Stomach (tissue), 4 donors: ENCODE measurements around the gene SMYD3.

ENCODE experiments used
- EP300 ChIP-seq: sonication (generic); formaldehyde crosslinking; IDR thresholded peaks from one replicate; pipeline ENCODE4 v1.6.1; 2017; ENCODE audit warnings: antibody characterized with exemption
- POLR2A ChIP-seq, 4 donors: fragments of 450-650 bp; IDR thresholded peaks; one replicate each; pipeline ENCODE4 v1.6.1; 2016; ENCODE audit warnings: antibody characterized with exemption in 4 of 4, control low read depth in 2 of 4, mild to moderate bottlenecking in 1 of 4, moderate library complexity in 1 of 4
- TF ChIP-seq, protein P1 (sequence below), 7 experiments: fragments of 450-650 bp in 4 of 7; fragments of 200-600 bp in 3 of 7; sonication (generic) in 3 of 7; IDR thresholded peaks; one replicate each; pipeline ENCODE4 v1.5.1; 2016 to 2019; ENCODE audit warnings: antibody characterized with exemption in 7 of 7, control low read depth in 2 of 7, mild to moderate bottlenecking in 1 of 7

DNA sequence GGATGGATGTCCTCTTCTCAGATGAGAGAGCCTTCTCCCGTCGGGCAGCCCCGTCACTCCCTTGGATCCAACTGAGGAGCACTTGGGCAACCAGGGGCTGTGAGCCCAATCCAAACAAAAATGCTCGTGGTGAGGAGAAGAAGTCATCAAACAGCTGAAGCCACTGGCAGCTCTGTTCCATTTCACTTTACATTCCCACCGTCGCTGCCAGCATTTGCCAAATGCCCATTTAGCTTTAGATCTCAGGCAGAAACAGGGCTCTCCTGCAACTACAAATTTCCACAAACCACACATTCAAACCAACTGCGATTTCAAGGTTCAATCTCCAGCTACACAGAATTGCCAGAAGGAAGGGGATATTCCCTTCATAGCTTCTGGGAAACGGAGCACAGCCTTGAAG lies 634.6 kb downstream of the SMYD3 start:
- TF ChIP-seq, protein P1, sequence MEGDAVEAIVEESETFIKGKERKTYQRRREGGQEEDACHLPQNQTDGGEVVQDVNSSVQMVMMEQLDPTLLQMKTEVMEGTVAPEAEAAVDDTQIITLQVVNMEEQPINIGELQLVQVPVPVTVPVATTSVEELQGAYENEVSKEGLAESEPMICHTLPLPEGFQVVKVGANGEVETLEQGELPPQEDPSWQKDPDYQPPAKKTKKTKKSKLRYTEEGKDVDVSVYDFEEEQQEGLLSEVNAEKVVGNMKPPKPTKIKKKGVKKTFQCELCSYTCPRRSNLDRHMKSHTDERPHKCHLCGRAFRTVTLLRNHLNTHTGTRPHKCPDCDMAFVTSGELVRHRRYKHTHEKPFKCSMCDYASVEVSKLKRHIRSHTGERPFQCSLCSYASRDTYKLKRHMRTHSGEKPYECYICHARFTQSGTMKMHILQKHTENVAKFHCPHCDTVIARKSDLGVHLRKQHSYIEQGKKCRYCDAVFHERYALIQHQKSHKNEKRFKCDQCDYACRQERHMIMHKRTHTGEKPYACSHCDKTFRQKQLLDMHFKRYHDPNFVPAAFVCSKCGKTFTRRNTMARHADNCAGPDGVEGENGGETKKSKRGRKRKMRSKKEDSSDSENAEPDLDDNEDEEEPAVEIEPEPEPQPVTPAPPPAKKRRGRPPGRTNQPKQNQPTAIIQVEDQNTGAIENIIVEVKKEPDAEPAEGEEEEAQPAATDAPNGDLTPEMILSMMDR (IDR thresholded peaks at IDR 0.05), result no peak
- TF ChIP-seq POLR2A (IDR thresholded peaks at IDR 0.05), result no peak
- TF ChIP-seq EP300, result no peak
